Measurements from ENCODE around the gene KRT3.
A peak's percentile ranks its signal among the peaks of the same experiment; 100 is the strongest.
"Not testable (repeated sequence)": the region's sequence is repeated elsewhere in the genome, so short reads cannot be mapped to it uniquely, and the experiment has no call there.

The KRT3 gene

GRCh38 chr12:52796839-52797528 is 1.1 kb upstream of the KRT3 start:
- no peak for DNase-seq

- DNase-seq = no peak
These were observed 495 bp upstream of the KRT3 start for GRCh38 chr12:52796429-52796794.

GRCh38 chr12:52795332-52795674 is 614 bp downstream of the KRT3 start:
- not testable (repeated sequence) for DNase-seq

GRCh38 chr12:52794479-52795331 is 1.2 kb downstream of the KRT3 start:
- DNase-seq = no peak

GRCh38 chr12:52792185-52793029 is 3.5 kb downstream of the KRT3 start:
- no peak for DNase-seq

- DNase-seq = no peak
These were observed 4.4 kb downstream of the KRT3 start for GRCh38 chr12:52791271-52792184.

- DNase-seq = no peak
These were observed 5.3 kb downstream of the KRT3 start for GRCh38 chr12:52790427-52791270.

- DNase-seq = no peak
These were observed 6.1 kb downstream of the KRT3 start for GRCh38 chr12:52789637-52790426.

- DNase-seq = no peak
These were observed 6.9 kb downstream of the KRT3 start for GRCh38 chr12:52788876-52789636.

- no peak for DNase-seq
These were observed 7.6 kb downstream of the KRT3 start for GRCh38 chr12:52788192-52788875.

GRCh38 chr12:52787324-52788191 is 8.4 kb downstream of the KRT3 start:
- peak in 1 of 3 experiments; percentile 18 for DNase-seq

- no peak for DNase-seq
These were observed 11.0 kb downstream of the KRT3 start for GRCh38 chr12:52784909-52785308.

GRCh38 chr12:52783563-52784316 is 12.2 kb downstream of the KRT3 start:
- no peak for DNase-seq

GRCh38 chr12:52782502-52782901 is 13.4 kb downstream of the KRT3 start:
- DNase-seq = no peak

- no peak for DNase-seq
These were observed 14.4 kb downstream of the KRT3 start for GRCh38 chr12:52781399-52782082.

- DNase-seq = no peak
These were observed 16.0 kb downstream of the KRT3 start for GRCh38 chr12:52779914-52780313.

- no peak for DNase-seq
These were observed 17.1 kb downstream of the KRT3 start for GRCh38 chr12:52778833-52779232.
